DOHH2 (cell line): ENCODE results near the gene EML6.

ENCODE experiments used
- H3F3A ChIP-seq: fragments of 200-600 bp; sonication (generic), shearing (Covaris generic); 2 replicates; pipeline ENCODE4 v1.6.0; 2016; ENCODE audit warnings: antibody characterized with exemption, mild to moderate bottlenecking; ENCODE audit not compliant: control insufficient read depth, insufficient read depth
- H3K27ac ChIP-seq: fragments of 200-600 bp; sonication (generic); 2 replicates; pipeline ENCODE4 v1.5.1; 2014; ENCODE audit warnings: low read depth, mild to moderate bottlenecking, low read length, moderate library complexity
- H3K27me3 ChIP-seq: fragments of 200-600 bp; sonication (generic); 2 replicates; pipeline ENCODE4 v1.6.1; 2014; ENCODE audit warnings: mild to moderate bottlenecking, low read length, mixed read lengths; ENCODE audit not compliant: control insufficient read depth
- H3K36me3 ChIP-seq: fragments of 200-600 bp; sonication (generic); 2 replicates; pipeline ENCODE4 v1.6.1; 2014; ENCODE audit warnings: mild to moderate bottlenecking, low read length, moderate library complexity, mixed read lengths; ENCODE audit not compliant: control insufficient read depth
- H3K4me1 ChIP-seq: fragments of 200-600 bp; sonication (generic); 2 replicates; pipeline ENCODE4 v1.6.1; 2014; ENCODE audit warnings: mild to moderate bottlenecking, low read length, mixed read lengths; ENCODE audit not compliant: control insufficient read depth
- H3K4me2 ChIP-seq: fragments of 200-600 bp; sonication (generic); 2 replicates; pipeline ENCODE4 v1.6.0; 2014; ENCODE audit warnings: mild to moderate bottlenecking, low read length, moderate library complexity
- H3K4me3 ChIP-seq: fragments of 200-600 bp; sonication (generic); 2 replicates; pipeline ENCODE4 v1.5.1; 2014; ENCODE audit warnings: mild to moderate bottlenecking, low read length, mixed read lengths
- H3K79me2 ChIP-seq: fragments of 200-600 bp; sonication (generic); 2 replicates; pipeline ENCODE4 v1.6.1; 2014; ENCODE audit warnings: mild to moderate bottlenecking, low read length, mixed read lengths; ENCODE audit not compliant: control insufficient read depth
- H3K9me2 ChIP-seq: fragments of 200-600 bp; sonication (generic); replicated peaks from 2 replicates; pipeline ENCODE4 v1.6.1; 2014; ENCODE audit warnings: mild to moderate bottlenecking, low read length, mixed read lengths; ENCODE audit not compliant: control insufficient read depth
- H3K9me3 ChIP-seq: fragments of 200-600 bp; sonication (generic); 2 replicates; pipeline ENCODE4 v1.6.1; 2014; ENCODE audit warnings: antibody characterized with exemption, low read length, mixed read lengths; ENCODE audit not compliant: control insufficient read depth, insufficient read depth
- H4K20me1 ChIP-seq: fragments of 200-600 bp; sonication (generic); 2 replicates; pipeline ENCODE4 v1.6.0; 2014; ENCODE audit warnings: low read depth, mild to moderate bottlenecking, antibody characterized with exemption, low read length, moderate library complexity; ENCODE audit not compliant: control insufficient read depth, insufficient read depth
- CTCF ChIP-seq: fragments of 200-600 bp; sonication (generic); IDR thresholded peaks from one replicate; pipeline ENCODE4 v1.5.1; 2014; ENCODE audit warnings: antibody characterized with exemption, mild to moderate bottlenecking, low read depth, low read length; ENCODE audit not compliant: poor library complexity, severe bottlenecking
- EZH2phosphoT487 ChIP-seq: fragments of 200-600 bp; sonication (generic); IDR thresholded peaks from 2 replicates; pipeline ENCODE4 v1.6.1; 2017; ENCODE audit warnings: borderline replicate concordance, mild to moderate bottlenecking, antibody characterized with exemption, low read length, moderate library complexity, mixed read lengths

The EML6 gene

DNA sequence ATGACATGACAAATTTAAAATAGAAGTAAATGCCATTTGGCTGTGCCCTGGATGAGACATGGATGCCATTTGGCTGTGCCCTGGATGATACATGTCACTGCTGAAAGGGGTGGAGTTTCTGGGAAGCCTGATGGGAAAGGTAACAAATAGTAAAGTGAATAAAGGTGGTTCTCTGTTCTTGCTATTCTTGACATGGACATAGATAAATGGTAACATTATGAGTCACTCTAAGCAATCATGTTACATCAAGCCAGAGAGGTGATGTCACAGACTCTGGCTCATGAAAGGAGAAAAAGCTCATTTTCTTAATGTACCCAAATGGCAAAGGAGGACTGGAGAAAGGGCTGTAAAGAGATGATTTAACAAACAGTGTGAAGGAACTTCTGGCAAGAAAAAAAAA is 86.4 kb downstream of the EML6 start:
- TF ChIP-seq CTCF, result no peak
- Histone ChIP-seq H3K36me3 (peaks cover 1% of the 10 kb centered on the region; the same call in 1 of the 2 replicates), H3K4me1 (no peaks in the 10 kb centered on the region), H3K27me3 (no peaks in the 10 kb centered on the region), H3K79me2 (no peaks in the 10 kb centered on the region), H4K20me1 (no peaks in the 10 kb centered on the region), H3K27ac (no peak overlapping the region), H3K4me3 (no peak overlapping the region), H3F3A (no peaks in the 10 kb centered on the region), H3K4me2 (no peak overlapping the region), H3K9me2 (no peaks in the 10 kb centered on the region), H3K9me3 (peaks cover 3% of the 10 kb centered on the region; the same call in 1 of the 2 replicates)

DNA sequence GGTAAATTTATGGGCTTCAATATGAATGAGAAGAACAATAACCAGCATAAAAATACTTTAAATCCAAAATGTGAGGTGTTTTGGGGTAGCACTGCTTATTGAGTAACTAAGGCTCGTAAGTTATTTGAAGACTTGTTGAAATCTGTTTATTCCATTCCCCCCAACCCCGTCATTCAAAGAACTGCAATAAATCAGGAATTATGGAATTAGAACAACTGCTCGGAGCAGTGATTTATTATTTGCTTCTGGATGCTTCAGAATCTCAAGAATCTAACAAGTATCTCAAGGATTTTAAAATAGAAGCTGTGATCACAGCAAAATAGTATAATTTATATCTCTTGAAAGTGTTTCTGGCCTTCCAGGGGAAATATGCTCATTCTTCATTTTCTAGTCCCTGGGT is 86.8 kb downstream of the EML6 start:
- Histone ChIP-seq H3K9me2 (no peaks in the 10 kb centered on the region), H3F3A (no peaks in the 10 kb centered on the region), H3K4me2 (no peak overlapping the region), H3K79me2 (no peaks in the 10 kb centered on the region), H3K36me3 (peaks cover 3% of the 10 kb centered on the region; the same call in 1 of the 2 replicates), H3K4me3 (no peak overlapping the region), H3K9me3 (no peaks in the 10 kb centered on the region), H4K20me1 (no peaks in the 10 kb centered on the region), H3K4me1 (no peaks in the 10 kb centered on the region), H3K27ac (no peak overlapping the region), H3K27me3 (no peaks in the 10 kb centered on the region)
- TF ChIP-seq EZH2phosphoT487 (no peak), CTCF (no peak)

GRCh38 chr2:54813584-54813983 is 90.1 kb downstream of the EML6 start:
- no peaks in the 10 kb centered on the region for H3K9me3 ChIP-seq
- no peaks in the 10 kb centered on the region for H3K4me1 ChIP-seq
- no peaks in the 10 kb centered on the region for H3F3A ChIP-seq
- H3K4me3 ChIP-seq, result no peak overlapping the region
- H3K27me3 ChIP-seq, result no peaks in the 10 kb centered on the region
- H3K27ac ChIP-seq, result no peak overlapping the region
- TF ChIP-seq CTCF (no peak), EZH2phosphoT487 (no peak)
- no peak overlapping the region for H3K4me2 ChIP-seq
- H3K79me2 ChIP-seq, result no peaks in the 10 kb centered on the region
- no peaks in the 10 kb centered on the region for H3K9me2 ChIP-seq
- H3K36me3 ChIP-seq, result peaks cover 3% of the 10 kb centered on the region; the same call in 1 of the 2 replicates
- no peaks in the 10 kb centered on the region for H4K20me1 ChIP-seq
